Measurements from ENCODE around the gene ZNF653. TPM values are rescaled to one million over a fixed set of nuclear protein-coding genes. Genes with fewer than 3 reads are reported as not detected.

ZNF653 gene
- total and polyA plus RNA-seq, 9 of the 15 experiments (the other 6 are each of a cell fraction or from before 2014, with no cell fraction given): 1.6 to 8.0 (median 4.2) TPM; not detected in 2

DNA sequence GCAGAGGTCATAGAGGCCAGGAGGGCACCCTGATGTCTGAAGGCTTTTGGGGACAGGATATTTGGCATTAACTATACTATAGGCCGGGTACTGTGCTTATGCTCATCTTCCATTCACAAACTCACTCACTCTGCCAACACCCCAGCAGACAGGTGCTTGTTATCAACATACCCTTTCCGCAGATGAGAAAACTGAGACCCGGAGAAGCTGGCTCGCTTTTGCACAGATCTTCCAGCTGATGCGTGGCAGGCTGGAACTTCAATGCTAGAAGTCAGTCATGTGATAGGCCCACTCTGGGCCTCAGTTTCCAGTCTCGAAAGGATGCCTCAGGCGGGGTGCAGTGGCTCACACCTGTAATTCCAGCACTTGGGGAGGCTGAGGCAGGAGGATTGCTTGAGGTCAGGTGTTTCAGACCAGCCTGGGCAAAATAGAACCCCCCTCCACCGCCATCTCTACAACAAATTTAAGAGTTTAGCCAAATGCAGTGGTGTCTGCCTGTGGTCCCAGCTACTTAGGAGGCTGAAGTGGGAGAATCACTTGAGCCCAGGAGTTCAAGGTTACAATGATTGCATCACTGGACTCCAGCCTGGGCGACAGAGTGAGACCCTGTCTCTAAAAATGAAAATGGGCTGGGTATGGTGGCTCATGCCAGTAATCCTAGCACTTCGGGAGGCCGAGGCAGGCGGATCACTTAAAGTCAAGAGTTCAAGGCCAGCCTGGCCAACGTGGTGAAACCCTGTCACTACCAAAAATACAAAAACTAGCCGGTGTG lies 42.5 kb upstream of the ZNF653 start (continued):
- TF ChIP-seq CEBPG (CRISPR knock-in tag; IDR thresholded peaks at IDR 0.05) (peak; percentile 47; the same call in 1 of the 2 replicates), CEBPG (tag; conservative IDR thresholded peaks at IDR 0.05 in 1 of 2, IDR thresholded peaks at IDR 0.05 in 1 of 2) (no peak), CAMTA2 (CRISPR knock-in tag; conservative IDR thresholded peaks at IDR 0.05) (no peak)

DNA sequence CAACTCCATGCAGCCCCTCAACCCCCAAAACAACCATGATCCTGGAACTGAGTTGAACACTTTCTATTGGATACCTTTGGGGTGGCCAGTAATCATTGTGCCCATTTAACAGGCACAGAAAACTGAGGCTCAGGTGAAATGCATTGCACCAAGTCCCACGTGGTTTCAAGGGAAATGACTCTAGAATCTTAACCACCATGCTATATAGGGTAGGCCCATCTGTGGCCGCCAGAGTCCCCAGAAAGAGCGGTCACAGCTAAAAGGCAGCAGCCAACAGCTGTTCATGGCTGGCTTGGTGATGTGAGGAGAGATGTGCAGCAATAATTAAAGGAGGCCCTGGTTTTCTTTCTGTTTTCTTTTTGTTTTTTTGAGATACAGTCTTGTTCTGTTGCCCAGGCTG lies 35.6 kb upstream of the ZNF653 start:
- FAIRE-seq: no peak
- in situ Hi-C loops (cut with MboI): no loop called here
- ChIA-PET CTCF (ENCODE audit: low intra/inter-chr PET ratio) (no interaction called here), POLR2A (interaction anchor here (0.6 kb wide), 2 partner anchors 68 to 629 kb away, joined by 3 to 4 read pairs; no protein-coding TSS in a partner anchor)
- no peak for DNase-seq (ENCODE audit: extremely low read depth in 1 of 4, low spot score in 3 of 4)
- Histone ChIP-seq H3K4me2 (ENCODE audit: insufficient read depth, low read length) (no peak overlapping the region), H3K4me3 (no peak overlapping the region), H3K79me2 (ENCODE audit: control insufficient read depth, insufficient read depth, low read length) (no peaks in the 10 kb centered on the region), H4K20me1 (replicated peaks; ENCODE audit: control insufficient read depth, insufficient read depth, low read length) (no peaks in the 10 kb centered on the region), H3K36me3 (ENCODE audit: control insufficient read depth, insufficient read depth, low read length) (no peaks in the 10 kb centered on the region), H3K9ac (ENCODE audit: insufficient read depth in 1 of 2, low read depth in 2 of 2, low read length in 2 of 2) (no peak overlapping the region), H3K9me3 (replicated peaks; ENCODE audit: control insufficient read depth, insufficient read depth, low read depth, low read length) (no peaks in the 10 kb centered on the region), H2AFZ (ENCODE audit: low read depth, low read length) (no peak overlapping the region), H3K27ac (ENCODE audit: extremely low read depth, low read depth, low read length) (no peak overlapping the region), H3K4me1 (replicated peaks in 1 of 2; ENCODE audit: control insufficient read depth in 2 of 2, insufficient read depth in 2 of 2, low read length in 2 of 2) (peaks cover 22 to 34% of the 10 kb centered on the region in 2 experiments; a peak in 4 of 5 replicates), H3K9me1 (ENCODE audit: control insufficient read depth, insufficient read depth, low read length) (no peaks in the 10 kb centered on the region), H3K27me3 (ENCODE audit: control insufficient read depth in 2 of 2, insufficient read depth in 2 of 2, low read length in 2 of 2) (no peaks in the 10 kb centered on the region)
- no TSS peak for BruUV-seq (replicated peaks)
- ATAC-seq: no peak
- intact Hi-C loops (cut with micrococcal nuclease): no loop called here
- WGBS (ENCODE audit: insufficient coverage, low coverage, missing lambda C conversion rate): 35% methylated on average over 3 of the region's 3 CpGs
- no peak for TF ChIP-seq NCOA6 (IDR thresholded peaks at IDR 0.05)
- TF ChIP-seq, protein P1, sequence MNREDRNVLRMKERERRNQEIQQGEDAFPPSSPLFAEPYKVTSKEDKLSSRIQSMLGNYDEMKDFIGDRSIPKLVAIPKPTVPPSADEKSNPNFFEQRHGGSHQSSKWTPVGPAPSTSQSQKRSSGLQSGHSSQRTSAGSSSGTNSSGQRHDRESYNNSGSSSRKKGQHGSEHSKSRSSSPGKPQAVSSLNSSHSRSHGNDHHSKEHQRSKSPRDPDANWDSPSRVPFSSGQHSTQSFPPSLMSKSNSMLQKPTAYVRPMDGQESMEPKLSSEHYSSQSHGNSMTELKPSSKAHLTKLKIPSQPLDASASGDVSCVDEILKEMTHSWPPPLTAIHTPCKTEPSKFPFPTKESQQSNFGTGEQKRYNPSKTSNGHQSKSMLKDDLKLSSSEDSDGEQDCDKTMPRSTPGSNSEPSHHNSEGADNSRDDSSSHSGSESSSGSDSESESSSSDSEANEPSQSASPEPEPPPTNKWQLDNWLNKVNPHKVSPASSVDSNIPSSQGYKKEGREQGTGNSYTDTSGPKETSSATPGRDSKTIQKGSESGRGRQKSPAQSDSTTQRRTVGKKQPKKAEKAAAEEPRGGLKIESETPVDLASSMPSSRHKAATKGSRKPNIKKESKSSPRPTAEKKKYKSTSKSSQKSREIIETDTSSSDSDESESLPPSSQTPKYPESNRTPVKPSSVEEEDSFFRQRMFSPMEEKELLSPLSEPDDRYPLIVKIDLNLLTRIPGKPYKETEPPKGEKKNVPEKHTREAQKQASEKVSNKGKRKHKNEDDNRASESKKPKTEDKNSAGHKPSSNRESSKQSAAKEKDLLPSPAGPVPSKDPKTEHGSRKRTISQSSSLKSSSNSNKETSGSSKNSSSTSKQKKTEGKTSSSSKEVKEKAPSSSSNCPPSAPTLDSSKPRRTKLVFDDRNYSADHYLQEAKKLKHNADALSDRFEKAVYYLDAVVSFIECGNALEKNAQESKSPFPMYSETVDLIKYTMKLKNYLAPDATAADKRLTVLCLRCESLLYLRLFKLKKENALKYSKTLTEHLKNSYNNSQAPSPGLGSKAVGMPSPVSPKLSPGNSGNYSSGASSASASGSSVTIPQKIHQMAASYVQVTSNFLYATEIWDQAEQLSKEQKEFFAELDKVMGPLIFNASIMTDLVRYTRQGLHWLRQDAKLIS (CRISPR knock-in tag; IDR thresholded peaks at IDR 0.05): no peak
- TF ChIP-seq NFIX (CRISPR knock-in tag; IDR thresholded peaks at IDR 0.05; ENCODE audit: low read depth): no peak
- TF ChIP-seq, protein P2, sequence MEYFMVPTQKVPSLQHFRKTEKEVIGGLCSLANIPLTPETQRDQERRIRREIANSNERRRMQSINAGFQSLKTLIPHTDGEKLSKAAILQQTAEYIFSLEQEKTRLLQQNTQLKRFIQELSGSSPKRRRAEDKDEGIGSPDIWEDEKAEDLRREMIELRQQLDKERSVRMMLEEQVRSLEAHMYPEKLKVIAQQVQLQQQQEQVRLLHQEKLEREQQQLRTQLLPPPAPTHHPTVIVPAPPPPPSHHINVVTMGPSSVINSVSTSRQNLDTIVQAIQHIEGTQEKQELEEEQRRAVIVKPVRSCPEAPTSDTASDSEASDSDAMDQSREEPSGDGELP (CRISPR knock-in tag; IDR thresholded peaks at IDR 0.05; ENCODE audit: borderline replicate concordance): peak; percentile 79; the same call in 1 of the 2 replicates
- peak; percentile 51 for TF ChIP-seq DACH1 (IDR thresholded peaks at IDR 0.05; ENCODE audit: partially characterized antibody)
- no peak for TF ChIP-seq DPF2 (IDR thresholded peaks at IDR 0.05)
- TF ChIP-seq SMAD3 (CRISPR knock-in tag; conservative IDR thresholded peaks at IDR 0.05): no peak
- TF ChIP-seq CSDE1 (IDR thresholded peaks at IDR 0.05): no peak
- TF ChIP-seq CBX3 (IDR thresholded peaks at IDR 0.05; ENCODE audit: borderline replicate concordance in 1 of 2, low read length in 2 of 2): peak in 1 of 2 experiments; percentile 71; a peak in 2 of 3 replicates
- peak; percentile 89 for TF ChIP-seq PTBP1 (IDR thresholded peaks at IDR 0.05; ENCODE audit: low read depth, low read length)
- peak; percentile 49 for TF ChIP-seq ZNF121 (CRISPR knock-in tag; conservative IDR thresholded peaks at IDR 0.05)
- no peak for TF ChIP-seq TRIM28 (IDR thresholded peaks at IDR 0.05)
- TF ChIP-seq FOXM1 (IDR thresholded peaks at IDR 0.05; ENCODE audit: low read depth): no peak
- no peak for TF ChIP-seq FOXM1 (CRISPR knock-in tag; IDR thresholded peaks at IDR 0.05; ENCODE audit: low read depth)
- TF ChIP-seq SAP30 (IDR thresholded peaks at IDR 0.05; ENCODE audit: borderline replicate concordance, insufficient read depth, low read depth, low read length, poor library complexity, severe bottlenecking): no peak

All from K562 (cell line).